Measurements from ENCODE around the gene CERS6. TPM values are rescaled to one million over a fixed set of nuclear protein-coding genes. Genes with fewer than 3 reads are reported as not detected.

CERS6 gene
- polyA plus RNA-seq, 1 donor from 2014 or later, result 59.3 TPM

DNA sequence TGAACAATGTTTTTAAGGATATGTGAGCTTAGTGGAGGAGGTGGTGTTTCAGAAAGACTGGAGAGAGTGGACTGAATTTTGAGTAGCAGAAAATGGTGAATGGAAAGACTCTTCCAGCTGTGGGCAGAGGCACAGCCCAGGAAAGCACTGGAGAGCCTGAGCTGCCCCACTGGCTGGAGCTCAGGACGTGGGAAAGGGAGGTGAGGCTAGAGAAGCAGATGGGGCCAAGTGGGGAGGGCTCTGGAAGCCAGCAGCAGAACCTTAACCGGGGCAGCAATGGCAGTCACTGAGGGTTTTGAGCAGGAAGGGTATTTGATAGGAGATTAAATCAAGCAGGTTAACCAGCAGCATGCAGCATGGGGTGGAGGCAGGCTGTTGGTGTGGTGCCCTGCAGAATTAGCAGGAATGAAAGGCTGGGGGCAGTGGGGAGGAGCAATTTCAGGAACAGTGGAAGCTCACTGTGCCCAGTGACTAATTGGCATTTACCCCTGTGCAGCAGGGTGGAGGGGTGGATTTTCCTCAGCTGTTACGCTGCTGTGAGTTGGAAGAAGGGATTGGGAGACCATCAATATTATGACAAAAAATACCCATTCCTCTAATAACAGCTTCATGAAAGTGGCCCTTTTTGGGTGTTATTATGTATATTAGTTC, 136.2 kb downstream of the CERS6 start:
- no peak overlapping the region for H2AFZ ChIP-seq (ENCODE audit: low read depth, low read length)
- no peaks in the 10 kb centered on the region for H3K36me3 ChIP-seq (ENCODE audit: insufficient read depth, low read length)
- H3K27me3 ChIP-seq (ENCODE audit: insufficient read depth, low read depth, low read length), result no peaks in the 10 kb centered on the region
- no peaks in the 10 kb centered on the region for H3K9me2 ChIP-seq (ENCODE audit: insufficient read depth, low read length)
- no peak overlapping the region for H3K27ac ChIP-seq (ENCODE audit: low read length)
- no peaks in the 10 kb centered on the region for H3F3A ChIP-seq (ENCODE audit: insufficient read depth, low read length, poor library complexity, severe bottlenecking)
- no peak overlapping the region for H3K4me2 ChIP-seq (ENCODE audit: low read length)
- TF ChIP-seq SMC3 (conservative IDR thresholded peaks at IDR 0.05; ENCODE audit: poor library complexity) (no peak), CTCF (IDR thresholded peaks at IDR 0.05; ENCODE audit: poor library complexity, severe bottlenecking) (no peak), EZH2 (IDR thresholded peaks at IDR 0.05; ENCODE audit: borderline replicate concordance, insufficient read depth, low read length, poor library complexity, severe bottlenecking) (no peak), EP300 (conservative IDR thresholded peaks at IDR 0.05; ENCODE audit: poor library complexity, severe bottlenecking) (no peak), RAD21 (conservative IDR thresholded peaks at IDR 0.05) (no peak), POLR2AphosphoS5 (IDR thresholded peaks at IDR 0.05) (no peak), MXI1 (conservative IDR thresholded peaks at IDR 0.05; ENCODE audit: poor library complexity, severe bottlenecking) (no peak), REST (IDR thresholded peaks at IDR 0.05; ENCODE audit: borderline replicate concordance) (no peak), TAF1 (IDR thresholded peaks at IDR 0.05; ENCODE audit: low read depth) (no peak)
- no peaks in the 10 kb centered on the region for H3K9me3 ChIP-seq (ENCODE audit: low read length)
- H4K20me1 ChIP-seq (ENCODE audit: insufficient read depth), result no peaks in the 10 kb centered on the region
- H3K9ac ChIP-seq (ENCODE audit: low read length), result no peak overlapping the region
- H3K4me3 ChIP-seq (ENCODE audit: low read length), result no peak overlapping the region
- H3K79me2 ChIP-seq (replicated peaks; ENCODE audit: insufficient read depth, low read length), result peaks cover 6% of the 10 kb centered on the region

DNA sequence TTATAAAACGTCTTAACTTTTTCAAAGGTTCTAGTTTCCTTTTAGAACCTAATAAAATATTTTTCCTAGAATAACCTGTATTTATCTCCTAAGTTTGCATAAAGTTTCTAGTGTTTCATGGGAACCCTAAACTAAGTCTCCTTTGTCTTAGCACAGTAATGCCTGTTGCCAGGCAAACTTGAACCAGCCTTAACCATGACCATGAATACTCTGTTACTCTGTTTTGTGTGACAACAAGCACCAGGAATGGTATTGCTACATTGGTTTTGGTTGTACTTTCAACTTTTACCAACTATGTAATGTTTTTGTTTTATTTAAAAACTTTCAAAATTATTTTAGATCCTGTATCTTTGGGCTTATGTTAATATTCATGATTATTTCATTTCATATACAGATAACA, 137.6 kb downstream of the CERS6 start:
- no peaks in the 10 kb centered on the region for H3K9me3 ChIP-seq (ENCODE audit: low read length)
- no peak overlapping the region for H3K27ac ChIP-seq (ENCODE audit: low read length)
- H3K79me2 ChIP-seq (replicated peaks; ENCODE audit: insufficient read depth, low read length), result peaks cover 6% of the 10 kb centered on the region
- no peaks in the 10 kb centered on the region for H3K36me3 ChIP-seq (ENCODE audit: insufficient read depth, low read length)
- no peak overlapping the region for H3K4me2 ChIP-seq (ENCODE audit: low read length)
- H3K9me2 ChIP-seq (ENCODE audit: insufficient read depth, low read length), result no peaks in the 10 kb centered on the region
- H2AFZ ChIP-seq (ENCODE audit: low read depth, low read length), result no peak overlapping the region
- TF ChIP-seq TAF1 (IDR thresholded peaks at IDR 0.05; ENCODE audit: low read depth) (no peak), EP300 (conservative IDR thresholded peaks at IDR 0.05; ENCODE audit: poor library complexity, severe bottlenecking) (no peak), RAD21 (conservative IDR thresholded peaks at IDR 0.05) (no peak), POLR2AphosphoS5 (IDR thresholded peaks at IDR 0.05) (no peak), REST (IDR thresholded peaks at IDR 0.05; ENCODE audit: borderline replicate concordance) (no peak), EZH2 (IDR thresholded peaks at IDR 0.05; ENCODE audit: borderline replicate concordance, insufficient read depth, low read length, poor library complexity, severe bottlenecking) (no peak), SMC3 (conservative IDR thresholded peaks at IDR 0.05; ENCODE audit: poor library complexity) (no peak), MXI1 (conservative IDR thresholded peaks at IDR 0.05; ENCODE audit: poor library complexity, severe bottlenecking) (no peak), CTCF (IDR thresholded peaks at IDR 0.05; ENCODE audit: poor library complexity, severe bottlenecking) (no peak)
- H3K9ac ChIP-seq (ENCODE audit: low read length), result no peak overlapping the region
- H4K20me1 ChIP-seq (ENCODE audit: insufficient read depth), result no peaks in the 10 kb centered on the region
- no peaks in the 10 kb centered on the region for H3F3A ChIP-seq (ENCODE audit: insufficient read depth, low read length, poor library complexity, severe bottlenecking)
- H3K27me3 ChIP-seq (ENCODE audit: insufficient read depth, low read depth, low read length), result no peaks in the 10 kb centered on the region
- H3K4me3 ChIP-seq (ENCODE audit: low read length), result no peak overlapping the region
